K562 (cell line): ENCODE results near the gene PHYKPL. TPM values are rescaled to one million over a fixed set of nuclear protein-coding genes. Genes with fewer than 3 reads are reported as not detected.

Source experiments
- CC2D1A ChIP-seq: fragments of 450-650 bp; IDR thresholded peaks from 2 replicates; pipeline ENCODE4 v1.6.1; 2017; ENCODE audit warnings: mild to moderate bottlenecking
- CCNT2 ChIP-seq: IDR thresholded peaks from 2 replicates; pipeline ENCODE4 v1.6.1; 2011; ENCODE audit warnings: borderline replicate concordance, low read depth, mild to moderate bottlenecking, moderate library complexity, mixed read lengths, low read length; ENCODE audit not compliant: insufficient read length; ENCODE audit errors: extremely low read depth
- EGR1 ChIP-seq: fragments of 450-650 bp; conservative IDR thresholded peaks from 2 replicates; pipeline ENCODE4 v1.6.1; 2017; ENCODE audit warnings: mild to moderate bottlenecking
- ELF1 ChIP-seq: fragments of 200-800 bp; sonication (Bioruptor generic); IDR thresholded peaks from 2 replicates; pipeline ENCODE4 v1.6.1; 2016; ENCODE audit warnings: missing genetic modification characterization, missing compliant biosample characterization
- GATAD2B ChIP-seq: fragments of 450-650 bp; IDR thresholded peaks from 2 replicates; pipeline ENCODE4 v1.6.1; 2017; ENCODE audit warnings: mild to moderate bottlenecking, borderline replicate concordance
- HMGN3 ChIP-seq: IDR thresholded peaks from 2 replicates; pipeline ENCODE4 v1.6.1; 2011; ENCODE audit warnings: borderline replicate concordance, low read depth, mild to moderate bottlenecking, mixed read lengths, low read length; ENCODE audit not compliant: insufficient read length; ENCODE audit errors: extremely low read depth
- KDM2B ChIP-seq: fragments of 250-450 bp; sonication (Bioruptor Pico); IDR thresholded peaks from 2 replicates; pipeline ENCODE4 v1.8.0; 2021; ENCODE audit warnings: mild to moderate bottlenecking, moderate library complexity
- NFATC3 ChIP-seq: fragments of 450-650 bp; IDR thresholded peaks from 2 replicates; pipeline ENCODE4 v1.6.1; 2017; ENCODE audit warnings: mild to moderate bottlenecking
- POLR2AphosphoS2 ChIP-seq: IDR thresholded peaks from 2 replicates; pipeline ENCODE4 v1.6.1; 2012; ENCODE audit warnings: low read length, improper control_type of control experiment
- RBFOX2 ChIP-seq: fragments of 200-400 bp; formaldehyde crosslinking; IDR thresholded peaks from 2 replicates; pipeline ENCODE4 v1.6.1; 2017; ENCODE audit warnings: low read depth, mild to moderate bottlenecking, low read length, moderate library complexity
- SMARCE1 ChIP-seq: fragments of 450-650 bp; IDR thresholded peaks from 2 replicates; pipeline ENCODE4 v1.7.1; 2016; ENCODE audit warnings: mild to moderate bottlenecking
- STAT5B ChIP-seq: fragments of 250-450 bp; sonication (Bioruptor Pico); IDR thresholded peaks from 2 replicates; pipeline ENCODE4 v1.8.0; 2021; ENCODE audit warnings: mild to moderate bottlenecking, inconsistent platforms
- TAF7 ChIP-seq: fragments of 450-650 bp; IDR thresholded peaks from 2 replicates; pipeline ENCODE4 v1.6.1; 2016; ENCODE audit warnings: missing genetic modification characterization, missing compliant biosample characterization
- U2AF1 ChIP-seq: fragments of 200-400 bp; formaldehyde crosslinking; optimal IDR thresholded peaks from 2 replicates; pipeline ENCODE3; 2017; ENCODE audit warnings: mild to moderate bottlenecking, low read depth, low read length, moderate library complexity
- ZBED1 ChIP-seq: IDR thresholded peaks from 2 replicates; pipeline ENCODE4 v1.6.1; 2014
- ZC3H4 ChIP-seq: sonication (generic); formaldehyde crosslinking; IDR thresholded peaks from 2 replicates; pipeline ENCODE4 v1.9.0; 2021; ENCODE audit warnings: missing genetic modification reagents, borderline replicate concordance
- polyA plus RNA-seq, 8 experiments: library from polyadenylated mRNA; depleted of rRNA in 4 of 8; stranded (reverse) in 5 of 8; unstranded in 3 of 8; fragments of >200 nt; fragmentation: Nextera tagmentation in 2 of 8; fragmentation: Illumina TruSeq in 1 of 8; extraction: Ambion mirVana in 2 of 8; extraction: Trizol in 1 of 8; gene quantifications; 2 replicates each; pipeline versions ENCODE4 v1.2.1 to v1.2.3, GENCODE V29; 2011 to 2014; ENCODE audit warnings: inconsistent platforms in 1 of 8, missing spikeins in 1 of 8
- total RNA-seq, 7 experiments: library from RNA; depleted of rRNA in 6 of 7; stranded (reverse); fragments of >200 nt in 6 of 7; fragmentation: Illumina TruSeq in 2 of 7; extraction: Trizol in 2 of 7; gene quantifications; 2 replicates each; pipeline versions ENCODE4 v1.2.1 to v1.2.3, GENCODE V29; 2011 to 2021; ENCODE audit warnings: low replicate concordance in 1 of 7
- TF ChIP-seq, protein P1 (sequence below): fragments of 200-800 bp; sonication (Bioruptor generic); IDR thresholded peaks from 2 replicates; pipeline ENCODE4 v1.6.1; 2017; ENCODE audit warnings: missing genetic modification characterization, missing compliant biosample characterization
- TF ChIP-seq, protein P2 (sequence below): sonication (generic); formaldehyde crosslinking; IDR thresholded peaks from 2 replicates; pipeline ENCODE4 v1.9.0; 2022; ENCODE audit warnings: mild to moderate bottlenecking, missing genetic modification reagents
- TF ChIP-seq, protein P3 (sequence below): sonication (generic); formaldehyde crosslinking; IDR thresholded peaks from 2 replicates; pipeline ENCODE4 v1.8.0; 2023; ENCODE audit warnings: mild to moderate bottlenecking, missing genetic modification reagents
- TF ChIP-seq, protein P4 (sequence below): fragments of 150-350 bp; conservative IDR thresholded peaks from 2 replicates; pipeline ENCODE4 v1.6.1; 2014; ENCODE audit warnings: low read length

Gene PHYKPL
- total and polyA plus RNA-seq, 9 of the 15 experiments (the other 6 are each of a cell fraction or from before 2014, with no cell fraction given): 4.7 to 34.7 (median 18.6) TPM

DNA sequence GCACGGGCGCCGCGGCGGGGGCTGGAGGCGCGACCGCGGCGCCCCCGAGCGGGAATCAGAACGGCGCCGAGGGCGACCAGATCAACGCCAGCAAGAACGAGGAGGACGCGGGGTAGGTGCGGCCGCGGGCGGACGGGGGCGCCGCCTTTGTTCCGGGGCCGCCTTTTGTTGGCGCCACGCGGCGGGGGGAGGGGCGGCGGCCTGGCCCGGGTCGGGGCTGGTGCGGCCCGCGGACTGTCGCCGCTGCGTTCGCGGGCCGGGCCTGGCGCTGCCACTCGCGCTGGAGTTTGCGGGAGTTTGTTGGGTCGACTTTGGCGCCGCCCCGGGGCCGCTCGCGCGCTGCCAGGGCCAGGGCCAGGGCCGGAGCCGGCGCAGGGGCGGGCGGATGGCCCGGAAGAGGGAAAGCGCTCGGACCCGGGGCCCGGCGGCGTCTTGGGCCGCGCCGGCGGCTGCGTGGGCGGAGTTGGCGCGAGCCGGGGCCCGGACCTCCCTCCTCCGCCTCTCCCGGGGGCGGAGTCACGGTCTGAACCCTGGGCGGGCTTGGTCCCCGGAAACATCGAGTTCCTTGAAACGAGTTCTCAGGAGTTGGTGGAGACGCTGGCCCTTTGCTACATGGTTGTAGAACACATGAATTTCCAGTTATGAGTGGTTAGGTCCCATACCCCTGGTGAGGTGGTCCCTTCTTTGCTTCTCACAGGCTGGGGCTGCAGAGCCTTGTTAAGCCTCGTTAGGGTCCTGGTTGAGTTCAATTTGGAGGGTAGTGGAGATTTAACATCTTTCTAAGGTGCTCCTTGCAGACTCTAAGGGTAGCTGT, 27.5 kb downstream of the PHYKPL start (continued):
- TF ChIP-seq STAT5B (CRISPR knock-in tag) (no peak), ELF1 (peak; percentile 15; the same call in 1 of the 2 replicates), NFATC3 (no peak), GATAD2B (0 out of 2 replicates have a peak, but pooled peaks have one; percentile 38), RBFOX2 (peak; percentile 85), EGR1 (peak; percentile 90), ZC3H4 (CRISPR knock-in tag) (peak; percentile 72; the same call in 1 of the 2 replicates), SMARCE1 (no peak), U2AF1 (peak; percentile 28), CC2D1A (no peak), TAF7 (tag) (no peak), ZBED1 (no peak), CCNT2 (peak; percentile 58), KDM2B (CRISPR knock-in tag) (no peak), POLR2AphosphoS2 (peak; percentile 38), HMGN3 (peak; percentile 67)
- TF ChIP-seq, protein P1, sequence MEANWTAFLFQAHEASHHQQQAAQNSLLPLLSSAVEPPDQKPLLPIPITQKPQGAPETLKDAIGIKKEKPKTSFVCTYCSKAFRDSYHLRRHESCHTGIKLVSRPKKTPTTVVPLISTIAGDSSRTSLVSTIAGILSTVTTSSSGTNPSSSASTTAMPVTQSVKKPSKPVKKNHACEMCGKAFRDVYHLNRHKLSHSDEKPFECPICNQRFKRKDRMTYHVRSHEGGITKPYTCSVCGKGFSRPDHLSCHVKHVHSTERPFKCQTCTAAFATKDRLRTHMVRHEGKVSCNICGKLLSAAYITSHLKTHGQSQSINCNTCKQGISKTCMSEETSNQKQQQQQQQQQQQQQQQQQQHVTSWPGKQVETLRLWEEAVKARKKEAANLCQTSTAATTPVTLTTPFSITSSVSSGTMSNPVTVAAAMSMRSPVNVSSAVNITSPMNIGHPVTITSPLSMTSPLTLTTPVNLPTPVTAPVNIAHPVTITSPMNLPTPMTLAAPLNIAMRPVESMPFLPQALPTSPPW (CRISPR knock-in tag): peak; percentile 35; the same call in 1 of the 2 replicates
- TF ChIP-seq, protein P2, sequence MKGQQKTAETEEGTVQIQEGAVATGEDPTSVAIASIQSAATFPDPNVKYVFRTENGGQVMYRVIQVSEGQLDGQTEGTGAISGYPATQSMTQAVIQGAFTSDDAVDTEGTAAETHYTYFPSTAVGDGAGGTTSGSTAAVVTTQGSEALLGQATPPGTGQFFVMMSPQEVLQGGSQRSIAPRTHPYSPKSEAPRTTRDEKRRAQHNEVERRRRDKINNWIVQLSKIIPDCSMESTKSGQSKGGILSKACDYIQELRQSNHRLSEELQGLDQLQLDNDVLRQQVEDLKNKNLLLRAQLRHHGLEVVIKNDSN: no peak
- TF ChIP-seq, protein P3, sequence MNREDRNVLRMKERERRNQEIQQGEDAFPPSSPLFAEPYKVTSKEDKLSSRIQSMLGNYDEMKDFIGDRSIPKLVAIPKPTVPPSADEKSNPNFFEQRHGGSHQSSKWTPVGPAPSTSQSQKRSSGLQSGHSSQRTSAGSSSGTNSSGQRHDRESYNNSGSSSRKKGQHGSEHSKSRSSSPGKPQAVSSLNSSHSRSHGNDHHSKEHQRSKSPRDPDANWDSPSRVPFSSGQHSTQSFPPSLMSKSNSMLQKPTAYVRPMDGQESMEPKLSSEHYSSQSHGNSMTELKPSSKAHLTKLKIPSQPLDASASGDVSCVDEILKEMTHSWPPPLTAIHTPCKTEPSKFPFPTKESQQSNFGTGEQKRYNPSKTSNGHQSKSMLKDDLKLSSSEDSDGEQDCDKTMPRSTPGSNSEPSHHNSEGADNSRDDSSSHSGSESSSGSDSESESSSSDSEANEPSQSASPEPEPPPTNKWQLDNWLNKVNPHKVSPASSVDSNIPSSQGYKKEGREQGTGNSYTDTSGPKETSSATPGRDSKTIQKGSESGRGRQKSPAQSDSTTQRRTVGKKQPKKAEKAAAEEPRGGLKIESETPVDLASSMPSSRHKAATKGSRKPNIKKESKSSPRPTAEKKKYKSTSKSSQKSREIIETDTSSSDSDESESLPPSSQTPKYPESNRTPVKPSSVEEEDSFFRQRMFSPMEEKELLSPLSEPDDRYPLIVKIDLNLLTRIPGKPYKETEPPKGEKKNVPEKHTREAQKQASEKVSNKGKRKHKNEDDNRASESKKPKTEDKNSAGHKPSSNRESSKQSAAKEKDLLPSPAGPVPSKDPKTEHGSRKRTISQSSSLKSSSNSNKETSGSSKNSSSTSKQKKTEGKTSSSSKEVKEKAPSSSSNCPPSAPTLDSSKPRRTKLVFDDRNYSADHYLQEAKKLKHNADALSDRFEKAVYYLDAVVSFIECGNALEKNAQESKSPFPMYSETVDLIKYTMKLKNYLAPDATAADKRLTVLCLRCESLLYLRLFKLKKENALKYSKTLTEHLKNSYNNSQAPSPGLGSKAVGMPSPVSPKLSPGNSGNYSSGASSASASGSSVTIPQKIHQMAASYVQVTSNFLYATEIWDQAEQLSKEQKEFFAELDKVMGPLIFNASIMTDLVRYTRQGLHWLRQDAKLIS (CRISPR knock-in tag): no peak
- TF ChIP-seq, protein P4, sequence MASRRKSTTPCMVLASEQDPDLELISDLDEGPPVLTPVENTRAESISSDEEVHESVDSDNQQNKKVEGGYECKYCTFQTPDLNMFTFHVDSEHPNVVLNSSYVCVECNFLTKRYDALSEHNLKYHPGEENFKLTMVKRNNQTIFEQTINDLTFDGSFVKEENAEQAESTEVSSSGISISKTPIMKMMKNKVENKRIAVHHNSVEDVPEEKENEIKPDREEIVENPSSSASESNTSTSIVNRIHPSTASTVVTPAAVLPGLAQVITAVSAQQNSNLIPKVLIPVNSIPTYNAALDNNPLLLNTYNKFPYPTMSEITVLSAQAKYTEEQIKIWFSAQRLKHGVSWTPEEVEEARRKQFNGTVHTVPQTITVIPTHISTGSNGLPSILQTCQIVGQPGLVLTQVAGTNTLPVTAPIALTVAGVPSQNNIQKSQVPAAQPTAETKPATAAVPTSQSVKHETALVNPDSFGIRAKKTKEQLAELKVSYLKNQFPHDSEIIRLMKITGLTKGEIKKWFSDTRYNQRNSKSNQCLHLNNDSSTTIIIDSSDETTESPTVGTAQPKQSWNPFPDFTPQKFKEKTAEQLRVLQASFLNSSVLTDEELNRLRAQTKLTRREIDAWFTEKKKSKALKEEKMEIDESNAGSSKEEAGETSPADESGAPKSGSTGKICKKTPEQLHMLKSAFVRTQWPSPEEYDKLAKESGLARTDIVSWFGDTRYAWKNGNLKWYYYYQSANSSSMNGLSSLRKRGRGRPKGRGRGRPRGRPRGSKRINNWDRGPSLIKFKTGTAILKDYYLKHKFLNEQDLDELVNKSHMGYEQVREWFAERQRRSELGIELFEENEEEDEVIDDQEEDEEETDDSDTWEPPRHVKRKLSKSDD: no peak
